Measurements from ENCODE around the gene CFAP251.
"Not testable (repeated sequence)": the region's sequence is repeated elsewhere in the genome, so short reads cannot be mapped to it uniquely, and the experiment has no call there.

Gene CFAP251

DNA sequence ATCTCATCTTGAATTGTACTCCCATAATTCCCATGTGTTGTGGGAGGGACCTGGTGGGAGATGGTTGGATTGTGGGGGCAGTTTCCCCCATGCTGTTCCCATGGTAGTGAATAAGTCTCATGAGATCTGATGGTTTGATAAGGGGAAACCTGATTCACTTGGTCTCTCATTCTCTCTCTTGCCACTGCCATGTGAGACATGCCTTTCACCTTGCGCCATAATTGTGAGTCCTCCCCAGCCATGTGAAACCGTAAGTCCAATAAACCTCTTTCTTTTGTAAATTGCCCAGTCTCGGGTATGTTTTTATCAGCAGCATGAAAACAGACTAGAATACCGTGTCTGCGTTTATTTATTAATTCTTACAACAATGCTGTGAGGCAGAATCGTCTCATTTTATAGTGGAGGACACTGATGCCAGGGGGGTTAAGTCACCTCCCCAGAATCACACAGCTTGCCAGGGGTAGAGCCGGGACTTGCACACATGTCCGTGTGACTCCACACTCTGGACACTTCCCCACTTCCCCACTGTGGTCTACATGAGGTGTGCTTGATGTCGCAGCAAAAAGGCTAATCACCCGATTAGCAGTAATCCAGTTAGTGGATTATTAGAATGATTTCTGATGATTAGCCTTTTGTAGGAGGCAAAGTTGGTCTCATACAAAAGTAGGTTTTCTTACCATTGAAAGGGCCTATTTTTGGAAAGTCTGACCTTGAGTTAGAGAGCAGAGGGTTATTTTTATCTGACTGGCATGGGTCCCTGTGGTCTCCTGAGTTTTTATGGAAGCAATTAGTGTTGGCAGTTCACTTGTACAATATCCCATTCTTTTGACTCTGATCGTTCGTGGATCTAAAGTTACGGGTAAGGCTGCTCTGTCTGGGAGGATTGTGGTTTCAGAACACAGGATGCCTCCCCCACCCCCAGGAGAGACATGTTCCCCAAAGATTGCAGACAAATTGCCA lies 55.9 kb downstream of the CFAP251 start:
- DNase-seq (ENCODE audit: low read depth in 2 of 2): no peak

DNA sequence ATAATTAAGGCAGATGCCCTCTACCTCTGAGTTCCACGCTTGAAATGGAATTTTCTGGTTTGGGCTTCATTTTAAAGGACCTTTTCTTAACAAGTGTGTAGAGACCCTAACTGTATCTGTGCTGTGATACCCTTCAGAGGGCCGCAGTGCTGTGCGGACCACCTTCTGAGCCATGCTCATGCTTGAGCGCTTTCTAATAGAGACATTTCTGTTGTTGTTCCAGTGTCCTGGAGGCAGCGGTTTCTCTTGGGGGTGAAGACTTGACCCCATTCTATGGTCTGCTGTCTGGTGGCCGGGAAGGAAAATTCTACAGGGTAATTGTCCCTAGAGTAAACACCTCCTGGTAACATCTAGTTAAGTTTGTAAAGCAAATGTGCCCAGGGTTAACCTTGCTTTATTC lies 56.6 kb downstream of the CFAP251 start:
- DNase-seq (ENCODE audit: low read depth in 2 of 2): no peak

- DNase-seq (ENCODE audit: low read depth in 2 of 2): no peak
Observed at GRCh38 chr12:121976950-121977349, 58.6 kb downstream of the CFAP251 start.

DNA sequence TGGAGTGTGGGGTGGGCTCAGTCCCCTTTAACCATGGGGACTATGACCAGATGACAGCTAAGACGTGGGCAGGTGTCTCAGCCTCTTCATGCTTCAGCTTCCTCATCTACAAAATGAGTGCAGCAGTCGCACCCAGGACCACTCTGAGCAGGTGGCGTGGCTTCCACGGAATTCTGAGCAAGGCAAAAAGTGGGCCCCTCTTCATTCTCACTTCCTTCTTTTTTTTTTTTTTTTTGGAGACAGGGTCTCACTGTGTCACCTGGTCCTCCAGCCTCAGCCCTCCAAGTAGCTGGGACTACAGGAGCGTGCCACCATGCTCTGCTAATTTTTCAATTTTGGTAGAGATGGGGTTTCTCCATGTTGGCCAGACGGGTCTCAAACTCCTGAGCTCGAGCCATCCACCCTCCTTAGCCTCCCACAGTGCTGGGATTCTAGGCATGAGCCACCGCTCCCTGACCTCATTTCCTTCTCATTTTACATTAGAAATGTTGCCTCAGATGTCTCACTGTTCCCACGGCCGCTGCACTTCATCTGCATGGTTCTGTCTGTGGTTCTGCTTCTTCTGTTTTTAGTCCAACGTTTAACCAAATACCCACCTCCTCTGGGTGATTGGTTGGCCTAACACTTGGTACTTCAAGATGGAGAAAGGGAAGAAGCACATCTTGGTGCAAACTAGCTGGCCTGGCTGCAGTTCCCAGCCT lies 61.9 kb downstream of the CFAP251 start:
- no peak for DNase-seq (ENCODE audit: low read depth in 2 of 2)

DNA sequence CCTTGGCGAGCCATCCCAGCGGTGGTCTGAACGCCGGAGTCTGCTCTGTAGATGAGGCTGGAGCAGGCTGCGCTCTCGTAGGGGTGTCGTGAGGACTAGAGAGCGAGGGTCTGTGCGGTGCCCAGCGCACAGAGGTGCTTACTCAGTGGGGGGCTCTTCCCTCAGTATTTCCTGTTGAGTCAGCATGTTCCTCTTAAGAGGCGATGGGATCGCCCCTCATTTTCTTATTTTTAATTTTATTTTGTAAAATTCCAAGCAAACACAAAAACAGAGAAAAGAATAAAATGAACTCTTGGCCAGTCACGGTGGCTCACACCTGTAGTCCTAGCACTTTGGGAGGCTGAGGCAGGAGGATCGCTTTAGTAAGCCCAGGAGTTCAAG lies 62.5 kb downstream of the CFAP251 start:
- no peak for DNase-seq (ENCODE audit: low read depth in 2 of 2)

- DNase-seq (ENCODE audit: low read depth in 2 of 2): no peak
Observed at GRCh38 chr12:121981456-121981855, 63.1 kb downstream of the CFAP251 start.

GRCh38 chr12:121982950-121983349 lies 64.6 kb downstream of the CFAP251 start:
- no peak for DNase-seq (ENCODE audit: low read depth in 2 of 2)

DNA sequence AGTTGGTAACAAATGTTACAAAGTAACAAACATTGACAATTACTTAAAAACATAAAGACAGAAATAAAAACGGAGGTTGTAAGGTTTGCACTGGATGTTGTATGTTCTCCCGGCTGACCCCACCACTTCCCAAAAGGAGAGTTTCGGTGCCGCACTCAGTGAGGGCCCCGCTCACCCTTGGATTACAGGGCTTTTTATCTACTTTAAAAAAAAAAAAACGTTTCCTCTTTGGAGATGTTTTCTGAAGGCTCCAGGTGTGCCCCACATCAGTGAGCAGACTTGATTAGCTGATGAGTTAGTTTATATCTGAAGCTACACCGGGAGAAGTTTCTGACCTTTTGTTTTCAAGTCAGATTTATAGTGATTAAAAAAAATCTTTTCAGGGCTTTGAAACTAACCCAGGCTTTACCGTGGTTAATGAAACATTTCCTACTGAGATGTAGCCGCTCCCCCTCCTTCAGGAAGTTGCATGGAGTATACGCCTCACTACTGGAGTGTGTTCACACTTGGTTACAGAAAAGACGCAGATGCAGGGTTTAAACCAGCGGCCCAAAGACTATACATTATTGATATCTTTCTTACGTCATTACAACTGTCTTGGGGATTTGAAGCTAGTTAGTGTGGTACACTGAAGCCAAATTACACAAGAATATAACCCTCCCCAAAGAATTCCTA lies 65.3 kb downstream of the CFAP251 start:
- DNase-seq (ENCODE audit: low read depth in 2 of 2): no peak

GRCh38 chr12:121986489-121987245 lies 68.3 kb downstream of the CFAP251 start:
- no peak for DNase-seq (ENCODE audit: low read depth in 2 of 2)

DNA sequence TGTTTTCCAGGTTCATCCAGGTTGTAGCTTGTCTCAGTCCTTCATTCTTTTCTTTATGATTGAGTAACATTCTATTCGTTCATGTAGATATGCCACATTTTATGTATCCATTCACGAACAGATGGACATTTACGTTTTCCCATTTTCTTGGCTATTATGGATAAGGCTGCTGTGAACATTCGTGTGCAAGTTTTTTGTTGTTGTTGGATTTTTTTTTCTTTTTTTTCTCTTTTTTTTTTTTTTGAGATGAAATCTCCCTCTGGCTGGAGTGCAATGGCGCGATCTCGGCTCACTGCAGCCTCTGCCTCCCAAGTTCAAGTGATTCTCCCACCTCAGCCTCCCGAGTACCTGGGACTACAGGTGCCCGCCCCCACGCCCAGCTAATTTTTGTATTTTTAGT lies 70.1 kb downstream of the CFAP251 start:
- not testable (repeated sequence) for DNase-seq (ENCODE audit: low read depth in 2 of 2)

DNA sequence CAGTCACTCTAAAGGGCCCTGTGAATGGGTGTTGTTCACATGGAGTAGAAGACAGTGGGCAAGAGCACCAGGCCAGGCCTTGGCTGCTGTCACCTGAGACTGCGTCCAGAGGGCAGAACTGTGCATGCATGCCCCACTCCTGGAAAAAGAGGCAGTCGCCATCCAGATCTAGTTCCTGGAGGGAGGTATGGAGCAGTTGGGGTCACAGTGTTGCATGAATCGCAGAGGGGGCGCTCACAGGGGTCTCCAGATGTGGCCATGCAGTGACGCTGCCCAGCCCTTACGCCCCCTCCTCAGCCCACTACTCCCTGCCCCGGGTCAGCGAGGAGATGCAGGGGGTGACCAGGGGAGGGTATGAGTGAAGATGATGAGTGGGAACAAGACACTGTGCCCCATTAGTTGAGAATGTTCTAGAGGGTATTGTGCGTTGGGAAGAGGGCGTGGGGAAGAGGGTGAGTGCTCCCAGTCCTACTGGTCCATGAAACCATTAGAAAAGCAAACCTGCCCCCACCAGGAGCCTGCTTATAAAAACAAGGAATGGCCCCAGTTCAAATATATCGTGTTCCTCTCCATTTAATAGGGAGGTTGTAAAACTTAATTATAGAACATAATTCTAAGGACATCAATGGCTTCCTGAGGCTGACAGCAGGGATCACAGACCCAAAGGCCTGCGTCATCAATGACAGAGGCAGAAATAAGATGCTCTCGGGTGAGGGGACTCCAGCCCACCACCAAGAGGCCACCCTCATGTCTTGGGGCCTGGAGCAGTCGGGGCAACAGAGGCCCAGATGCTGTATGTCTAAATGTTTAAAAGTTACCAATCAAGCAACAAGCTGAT lies 71.1 kb downstream of the CFAP251 start:
- no peak for DNase-seq (ENCODE audit: low read depth in 2 of 2)

- DNase-seq (ENCODE audit: low read depth in 2 of 2): no peak
Observed at GRCh38 chr12:121990114-121990647, 71.8 kb downstream of the CFAP251 start.

GRCh38 chr12:121990692-121991603 lies 72.6 kb downstream of the CFAP251 start:
- no peak for DNase-seq (ENCODE audit: low read depth in 2 of 2)

- DNase-seq (ENCODE audit: low read depth in 2 of 2): peak; percentile 90
Observed at GRCh38 chr12:121992059-121992879, 73.9 kb downstream of the CFAP251 start.

DNA sequence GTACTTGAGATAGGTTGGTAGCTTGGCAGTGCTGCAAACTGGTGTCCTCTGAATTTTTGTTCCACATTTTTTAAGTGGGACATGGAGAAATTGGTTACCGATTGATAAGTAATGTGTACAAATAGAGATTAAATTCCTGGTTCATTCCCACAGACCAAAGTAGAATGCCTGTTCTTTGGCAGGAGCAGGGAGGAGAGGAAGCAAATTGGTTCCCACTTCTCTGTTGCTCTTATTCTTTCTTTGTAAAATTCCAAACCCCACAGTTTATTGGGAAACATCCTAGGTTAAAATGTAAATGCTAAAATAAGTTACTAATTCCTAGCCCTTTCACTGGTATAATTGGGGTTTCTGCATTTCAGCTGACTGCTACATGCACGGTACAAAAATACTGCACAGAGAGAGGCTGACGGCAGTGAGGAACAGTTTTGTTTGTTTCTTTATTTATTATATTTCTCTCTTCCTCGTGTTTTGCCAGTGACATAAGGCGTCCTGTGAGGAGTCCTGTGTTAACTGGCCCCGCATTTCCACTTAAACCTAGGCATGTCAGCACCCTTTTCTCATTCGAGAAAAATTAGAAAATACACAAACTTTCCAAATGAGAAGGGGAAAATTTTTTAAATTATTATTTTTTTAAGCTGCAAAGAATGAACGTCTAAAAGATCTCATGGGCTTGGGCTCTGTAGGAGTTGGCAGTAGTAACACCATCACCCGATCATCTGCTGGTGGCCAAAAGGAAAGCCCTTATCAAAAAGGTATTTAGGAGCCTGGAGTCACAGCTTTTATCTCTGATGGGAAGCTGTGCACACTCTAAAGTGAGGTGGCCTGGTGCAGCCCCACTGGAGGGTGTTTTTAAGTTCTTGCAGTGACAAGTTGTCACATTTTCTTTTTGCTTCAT lies 77.9 kb downstream of the CFAP251 start:
- DNase-seq (ENCODE audit: low read depth in 2 of 2): no peak

GRCh38 chr12:121996945-121997612 lies 78.7 kb downstream of the CFAP251 start:
- DNase-seq (ENCODE audit: low read depth in 2 of 2): no peak

Data from fibroblast of skin of left biceps (primary cell).